ENCODE data around the gene C1QTNF8. TPM values are rescaled to one million over a fixed set of nuclear protein-coding genes. Genes with fewer than 3 reads are reported as not detected.

Gene C1QTNF8
- total RNA-seq, 1 experiment from 2014 or later, result not detected

GRCh38 chr16:1042866-1043265, 53.2 kb downstream of the C1QTNF8 start:
- TF ChIP-seq CTCF (conservative IDR thresholded peaks at IDR 0.05; ENCODE audit: low read depth, low read length), result no peak
- ChIA-PET CTCF (interaction anchor here (0.6 kb wide), 1 partner anchor 79 kb away, joined by 3 read pairs; no protein-coding TSS in a partner anchor), POLR2A (ENCODE audit: unreplicated experiment) (no interaction called here)
- H3K9me3 ChIP-seq (ENCODE audit: low read length), result no peaks in the 10 kb centered on the region
- H3K27me3 ChIP-seq (ENCODE audit: low read length), result no peaks in the 10 kb centered on the region
- ATAC-seq, result no peak
- no peak overlapping the region for H2AFZ ChIP-seq (ENCODE audit: low read length)
- intact Hi-C loops (cut with micrococcal nuclease), result no loop called here
- H3K4me1 ChIP-seq (ENCODE audit: insufficient read depth, low read length), result no peaks in the 10 kb centered on the region
- no peak overlapping the region for H3K4me3 ChIP-seq (ENCODE audit: low read length)
- no peaks in the 10 kb centered on the region for H3F3A ChIP-seq (ENCODE audit: low read length, unreplicated experiment)
- H3K9me2 ChIP-seq (replicated peaks; ENCODE audit: low read length), result no peaks in the 10 kb centered on the region
- no peaks in the 10 kb centered on the region for H3K79me2 ChIP-seq (ENCODE audit: low read length)
- no peaks in the 10 kb centered on the region for H4K20me1 ChIP-seq (ENCODE audit: low read length)
- no peak overlapping the region for H3K27ac ChIP-seq (ENCODE audit: low read length)
- H3K4me2 ChIP-seq (ENCODE audit: low read length), result no peak overlapping the region
- BruUV-seq (replicated peaks), result no TSS peak
- DNase-seq, result peak; percentile 7
- no peak overlapping the region for H3K9ac ChIP-seq (ENCODE audit: low read length)
- no peaks in the 10 kb centered on the region for H3K36me3 ChIP-seq (ENCODE audit: low read depth, low read length)

GRCh38 chr16:1042049-1042744, 53.8 kb downstream of the C1QTNF8 start:
- no peak for ATAC-seq
- Histone ChIP-seq H3K4me2 (ENCODE audit: low read length) (no peak overlapping the region), H3K36me3 (ENCODE audit: low read depth, low read length) (no peaks in the 10 kb centered on the region), H3K4me3 (ENCODE audit: low read length) (no peak overlapping the region), H3K9ac (ENCODE audit: low read length) (no peak overlapping the region), H2AFZ (ENCODE audit: low read length) (no peak overlapping the region), H3K27me3 (ENCODE audit: low read length) (no peaks in the 10 kb centered on the region), H4K20me1 (ENCODE audit: low read length) (no peaks in the 10 kb centered on the region), H3K27ac (ENCODE audit: low read length) (no peak overlapping the region), H3K79me2 (ENCODE audit: low read length) (no peaks in the 10 kb centered on the region), H3K4me1 (ENCODE audit: insufficient read depth, low read length) (no peaks in the 10 kb centered on the region), H3K9me2 (replicated peaks; ENCODE audit: low read length) (no peaks in the 10 kb centered on the region), H3F3A (ENCODE audit: low read length, unreplicated experiment) (no peaks in the 10 kb centered on the region), H3K9me3 (ENCODE audit: low read length) (no peaks in the 10 kb centered on the region)
- POLR2A ChIA-PET (ENCODE audit: unreplicated experiment), result no interaction called here
- no peak for TF ChIP-seq CTCF (conservative IDR thresholded peaks at IDR 0.05; ENCODE audit: low read depth, low read length)
- TF ChIP-seq EZH2 (IDR thresholded peaks at IDR 0.05; ENCODE audit: low read length, unreplicated experiment), result no peak
- no peak for TF ChIP-seq EZH2phosphoT487 (IDR thresholded peaks at IDR 0.05; ENCODE audit: borderline replicate concordance, low read length)
- intact Hi-C loops (cut with micrococcal nuclease), result no loop called here
- no peak for DNase-seq
- CTCF ChIA-PET, result interaction anchor here (0.6 kb wide), 1 partner anchor 78 kb away, joined by 3 read pairs; no protein-coding TSS in a partner anchor
- no TSS peak for BruUV-seq (replicated peaks)

GRCh38 chr16:1040346-1040745, 55.7 kb downstream of the C1QTNF8 start:
- no peaks in the 10 kb centered on the region for H3K9me3 ChIP-seq (ENCODE audit: low read length)
- intact Hi-C loops (cut with micrococcal nuclease), result no loop called here
- H3K9ac ChIP-seq (ENCODE audit: low read length), result no peak overlapping the region
- no peak overlapping the region for H3K4me3 ChIP-seq (ENCODE audit: low read length)
- DNase-seq (no peak), ATAC-seq (no peak)
- ChIA-PET POLR2A (ENCODE audit: unreplicated experiment) (no interaction called here), CTCF (no interaction called here)
- no peak overlapping the region for H2AFZ ChIP-seq (ENCODE audit: low read length)
- no peaks in the 10 kb centered on the region for H3K9me2 ChIP-seq (replicated peaks; ENCODE audit: low read length)
- no peak for TF ChIP-seq EZH2phosphoT487 (IDR thresholded peaks at IDR 0.05; ENCODE audit: borderline replicate concordance, low read length)
- no peak for TF ChIP-seq CTCF (conservative IDR thresholded peaks at IDR 0.05; ENCODE audit: low read depth, low read length)
- no peak for TF ChIP-seq EZH2 (IDR thresholded peaks at IDR 0.05; ENCODE audit: low read length, unreplicated experiment)
- H3K27ac ChIP-seq (ENCODE audit: low read length), result no peak overlapping the region
- H3K27me3 ChIP-seq (ENCODE audit: low read length), result no peaks in the 10 kb centered on the region
- BruUV-seq (replicated peaks), result no TSS peak
- H3K36me3 ChIP-seq (ENCODE audit: low read depth, low read length), result no peaks in the 10 kb centered on the region
- H3K4me2 ChIP-seq (ENCODE audit: low read length), result no peak overlapping the region
- no peaks in the 10 kb centered on the region for H3K79me2 ChIP-seq (ENCODE audit: low read length)
- no peaks in the 10 kb centered on the region for H3F3A ChIP-seq (ENCODE audit: low read length, unreplicated experiment)
- no peaks in the 10 kb centered on the region for H4K20me1 ChIP-seq (ENCODE audit: low read length)
- H3K4me1 ChIP-seq (ENCODE audit: insufficient read depth, low read length), result no peaks in the 10 kb centered on the region
